Parathyroid adenoma (tissue), 2 donors: Measurements from ENCODE around the gene FBXL2.

Experiments used
- H2AFZ ChIP-seq: fragments of 300-600 bp; sonication (generic); one replicate; pipeline ENCODE4 v1.7.0; 2017; ENCODE audit warnings: antibody characterized with exemption, mild to moderate bottlenecking
- H3K27ac ChIP-seq: fragments of 300-600 bp; sonication (generic); one replicate; pipeline ENCODE4 v1.7.0; 2017
- H3K27me3 ChIP-seq: fragments of 300-600 bp; sonication (generic); one replicate; pipeline ENCODE4 v1.7.0; 2017; ENCODE audit warnings: low read length; ENCODE audit not compliant: control insufficient read depth, insufficient read depth
- H3K36me3 ChIP-seq: fragments of 300-600 bp; sonication (generic); one replicate; pipeline ENCODE4 v1.7.0; 2017; ENCODE audit warnings: low read length; ENCODE audit not compliant: control insufficient read depth, insufficient read depth
- H3K4me1 ChIP-seq: fragments of 300-600 bp; sonication (generic); one replicate; pipeline ENCODE4 v1.7.0; 2017; ENCODE audit warnings: control low read depth
- H3K4me2 ChIP-seq: fragments of 300-600 bp; sonication (generic); one replicate; pipeline ENCODE4 v1.7.0; 2017; ENCODE audit warnings: low read length
- H3K4me3 ChIP-seq: fragments of 300-600 bp; sonication (generic); one replicate; pipeline ENCODE4 v1.7.0; 2017; ENCODE audit warnings: low read depth, low read length
- H3K79me2 ChIP-seq: fragments of 300-600 bp; sonication (generic); one replicate; pipeline ENCODE4 v1.7.0; 2017; ENCODE audit warnings: control low read depth
- H3K9ac ChIP-seq: fragments of 300-600 bp; sonication (generic); one replicate; pipeline ENCODE4 v1.7.0; 2017; ENCODE audit warnings: mild to moderate bottlenecking
- H3K9me3 ChIP-seq: fragments of 300-600 bp; sonication (generic); one replicate; pipeline ENCODE4 v1.7.0; 2017; ENCODE audit warnings: low read length; ENCODE audit not compliant: control insufficient read depth
- TF ChIP-seq, protein P1 (sequence below): fragments of 300-600 bp; sonication (generic); IDR thresholded peaks from one replicate; pipeline ENCODE4 v1.7.0; 2017; ENCODE audit warnings: antibody characterized with exemption, mild to moderate bottlenecking
- donor health status: primary hyperparathyroidism.

FBXL2 gene

DNA sequence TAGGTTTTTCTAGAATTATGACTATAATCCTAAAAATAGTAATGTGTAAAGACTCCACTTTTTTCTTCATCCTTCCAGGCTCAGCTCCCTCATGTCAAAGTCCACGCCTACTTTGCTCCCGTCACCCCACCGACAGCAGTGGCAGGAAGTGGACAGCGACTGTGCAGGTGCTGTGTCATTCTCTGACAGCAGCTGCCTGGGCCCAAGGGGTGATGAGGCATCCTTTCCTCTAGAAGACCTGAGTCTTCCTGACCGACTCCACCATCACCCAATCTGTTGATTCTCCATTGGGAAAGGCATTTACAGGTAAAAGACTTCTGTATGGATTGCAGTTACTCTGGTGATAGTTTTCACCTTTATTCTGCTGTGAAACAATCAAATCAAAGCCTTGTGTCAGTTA, 108.2 kb downstream of the FBXL2 start:
- no peak overlapping the region for H3K4me2 ChIP-seq
- H3K79me2 ChIP-seq, result no peaks in the 10 kb centered on the region
- no peak overlapping the region for H3K27ac ChIP-seq
- H3K9ac ChIP-seq, result no peak overlapping the region
- no peaks in the 10 kb centered on the region for H3K27me3 ChIP-seq
- H2AFZ ChIP-seq, result no peak overlapping the region
- peaks cover 2% of the 10 kb centered on the region for H3K4me1 ChIP-seq
- no peak overlapping the region for H3K4me3 ChIP-seq
- TF ChIP-seq, protein P1, sequence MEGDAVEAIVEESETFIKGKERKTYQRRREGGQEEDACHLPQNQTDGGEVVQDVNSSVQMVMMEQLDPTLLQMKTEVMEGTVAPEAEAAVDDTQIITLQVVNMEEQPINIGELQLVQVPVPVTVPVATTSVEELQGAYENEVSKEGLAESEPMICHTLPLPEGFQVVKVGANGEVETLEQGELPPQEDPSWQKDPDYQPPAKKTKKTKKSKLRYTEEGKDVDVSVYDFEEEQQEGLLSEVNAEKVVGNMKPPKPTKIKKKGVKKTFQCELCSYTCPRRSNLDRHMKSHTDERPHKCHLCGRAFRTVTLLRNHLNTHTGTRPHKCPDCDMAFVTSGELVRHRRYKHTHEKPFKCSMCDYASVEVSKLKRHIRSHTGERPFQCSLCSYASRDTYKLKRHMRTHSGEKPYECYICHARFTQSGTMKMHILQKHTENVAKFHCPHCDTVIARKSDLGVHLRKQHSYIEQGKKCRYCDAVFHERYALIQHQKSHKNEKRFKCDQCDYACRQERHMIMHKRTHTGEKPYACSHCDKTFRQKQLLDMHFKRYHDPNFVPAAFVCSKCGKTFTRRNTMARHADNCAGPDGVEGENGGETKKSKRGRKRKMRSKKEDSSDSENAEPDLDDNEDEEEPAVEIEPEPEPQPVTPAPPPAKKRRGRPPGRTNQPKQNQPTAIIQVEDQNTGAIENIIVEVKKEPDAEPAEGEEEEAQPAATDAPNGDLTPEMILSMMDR, result no peak
- no peaks in the 10 kb centered on the region for H3K36me3 ChIP-seq
- no peaks in the 10 kb centered on the region for H3K9me3 ChIP-seq

DNA sequence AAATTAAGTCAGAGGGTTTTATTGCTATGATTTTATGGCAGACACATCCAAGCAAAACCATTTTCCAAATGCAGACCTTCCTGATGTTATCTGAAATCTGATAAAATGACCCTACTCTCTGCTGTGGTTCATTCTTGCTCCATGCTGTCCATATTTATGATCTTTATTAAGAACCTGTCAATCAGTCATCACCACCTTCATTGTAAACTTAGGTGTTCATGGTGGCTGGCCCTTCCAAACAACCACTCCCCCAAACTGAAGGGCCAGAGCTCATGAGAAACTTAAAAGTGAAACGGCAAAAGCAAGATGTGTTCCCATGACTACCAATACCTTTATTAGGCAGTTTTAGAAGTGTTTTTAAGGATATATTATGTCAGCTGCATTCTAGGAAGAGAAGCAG, 109.4 kb downstream of the FBXL2 start:
- no peaks in the 10 kb centered on the region for H3K79me2 ChIP-seq
- H3K9ac ChIP-seq, result no peak overlapping the region
- H3K9me3 ChIP-seq, result no peaks in the 10 kb centered on the region
- peaks cover 2% of the 10 kb centered on the region for H3K4me1 ChIP-seq
- no peak overlapping the region for H2AFZ ChIP-seq
- no peaks in the 10 kb centered on the region for H3K36me3 ChIP-seq
- no peaks in the 10 kb centered on the region for H3K27me3 ChIP-seq
- TF ChIP-seq, protein P1, result no peak
- H3K4me2 ChIP-seq, result no peak overlapping the region
- H3K27ac ChIP-seq, result no peak overlapping the region
- H3K4me3 ChIP-seq, result no peak overlapping the region

DNA sequence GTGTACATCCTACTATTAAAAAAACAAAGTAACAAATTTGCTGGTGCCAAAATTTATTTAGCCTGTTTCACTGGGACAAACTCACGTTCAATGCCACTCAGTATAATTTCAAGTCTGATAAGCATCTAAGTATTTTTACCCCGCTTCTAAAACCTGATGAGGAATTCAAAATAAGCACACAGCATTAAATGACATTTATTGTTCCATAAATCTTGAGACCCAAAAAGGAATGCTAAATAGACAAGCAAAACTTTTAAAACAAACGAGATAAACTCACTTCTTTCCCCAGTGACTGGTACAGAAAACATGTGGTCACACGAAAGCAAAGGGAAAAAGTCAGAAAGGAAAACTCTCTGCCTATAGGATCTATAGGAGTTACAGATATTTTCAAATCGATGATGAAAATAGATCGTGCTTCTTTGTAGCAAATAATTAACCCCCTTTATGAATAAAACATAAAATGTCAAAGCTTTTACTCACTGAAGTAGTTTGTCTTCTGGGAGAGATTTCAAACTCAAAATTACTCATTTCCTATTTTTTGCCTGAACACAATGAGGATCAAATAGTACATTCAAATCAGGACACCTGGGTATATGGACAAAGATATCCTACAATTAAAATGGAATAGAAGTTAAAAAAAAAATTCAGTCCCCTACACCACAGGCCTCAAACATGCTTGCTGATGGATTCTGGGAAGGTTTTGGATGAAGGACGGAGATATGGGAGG, 111.3 kb downstream of the FBXL2 start:
- H2AFZ ChIP-seq, result no peak overlapping the region
- TF ChIP-seq, protein P1, result no peak
- peaks cover 2% of the 10 kb centered on the region for H3K4me1 ChIP-seq
- no peak overlapping the region for H3K27ac ChIP-seq
- H3K79me2 ChIP-seq, result no peaks in the 10 kb centered on the region
- no peaks in the 10 kb centered on the region for H3K27me3 ChIP-seq
- no peaks in the 10 kb centered on the region for H3K9me3 ChIP-seq
- no peak overlapping the region for H3K4me2 ChIP-seq
- no peak overlapping the region for H3K4me3 ChIP-seq
- no peaks in the 10 kb centered on the region for H3K36me3 ChIP-seq
- no peak overlapping the region for H3K9ac ChIP-seq

DNA sequence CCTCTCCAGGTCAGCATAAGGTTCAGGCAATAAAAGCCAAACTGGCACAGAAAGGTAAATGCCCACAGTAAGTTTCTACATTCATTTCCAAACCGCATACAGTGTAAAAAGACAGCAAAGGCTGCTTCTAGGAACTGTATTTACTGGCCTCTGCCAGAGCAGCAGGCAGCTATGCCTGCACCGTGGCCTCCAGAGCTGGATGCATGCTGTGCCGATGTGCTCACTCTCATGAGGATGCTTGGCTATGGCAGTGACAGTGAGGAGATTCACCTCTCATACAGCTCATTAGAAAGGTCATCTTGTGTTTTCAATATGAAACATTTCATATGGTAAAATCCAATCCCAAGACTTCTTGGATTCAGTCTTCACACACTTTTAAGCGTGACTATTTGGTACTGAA, 112.7 kb downstream of the FBXL2 start:
- TF ChIP-seq, protein P1, result no peak
- Histone ChIP-seq H3K36me3 (no peaks in the 10 kb centered on the region), H3K27ac (no peak overlapping the region)

More for the DNA sequence above, 112.7 kb downstream of the FBXL2 start:
- Histone ChIP-seq H3K9ac (no peak overlapping the region), H3K4me1 (peaks cover 2% of the 10 kb centered on the region), H3K9me3 (no peaks in the 10 kb centered on the region), H3K79me2 (no peaks in the 10 kb centered on the region), H3K4me2 (no peak overlapping the region), H3K4me3 (no peak overlapping the region), H3K27me3 (no peaks in the 10 kb centered on the region), H2AFZ (no peak overlapping the region)
